Mucosa of stomach (tissue), 1 donor: ENCODE data around the gene RLN1.
"Not testable (repeated sequence)": the region's sequence is repeated elsewhere in the genome, so short reads cannot be mapped to it uniquely, and the experiment has no call there.

Experiments
- H3K27me3 ChIP-seq: one replicate; pipeline ENCODE4 v1.7.0; 2013; ENCODE audit warnings: mild to moderate bottlenecking, low read length; ENCODE audit not compliant: control insufficient read depth, insufficient read depth
- H3K36me3 ChIP-seq: one replicate; pipeline ENCODE4 v1.7.0; 2013; ENCODE audit warnings: low read length; ENCODE audit not compliant: control insufficient read depth, insufficient read depth
- H3K4me1 ChIP-seq: one replicate; pipeline ENCODE4 v1.7.0; 2013; ENCODE audit warnings: mild to moderate bottlenecking, low read length; ENCODE audit not compliant: control insufficient read depth, insufficient read depth
- H3K4me3 ChIP-seq: one replicate; pipeline ENCODE4 v1.7.0; 2013; ENCODE audit warnings: low read length
- H3K9ac ChIP-seq: one replicate; pipeline ENCODE4 v1.7.0; 2013; ENCODE audit warnings: mild to moderate bottlenecking, low read length, moderate library complexity
- H3K9me3 ChIP-seq: one replicate; pipeline ENCODE4 v1.7.0; 2013; ENCODE audit warnings: mild to moderate bottlenecking, low read length, moderate library complexity; ENCODE audit not compliant: control insufficient read depth
- donor health status: Pancreatic carcinoma.

The RLN1 gene

DNA sequence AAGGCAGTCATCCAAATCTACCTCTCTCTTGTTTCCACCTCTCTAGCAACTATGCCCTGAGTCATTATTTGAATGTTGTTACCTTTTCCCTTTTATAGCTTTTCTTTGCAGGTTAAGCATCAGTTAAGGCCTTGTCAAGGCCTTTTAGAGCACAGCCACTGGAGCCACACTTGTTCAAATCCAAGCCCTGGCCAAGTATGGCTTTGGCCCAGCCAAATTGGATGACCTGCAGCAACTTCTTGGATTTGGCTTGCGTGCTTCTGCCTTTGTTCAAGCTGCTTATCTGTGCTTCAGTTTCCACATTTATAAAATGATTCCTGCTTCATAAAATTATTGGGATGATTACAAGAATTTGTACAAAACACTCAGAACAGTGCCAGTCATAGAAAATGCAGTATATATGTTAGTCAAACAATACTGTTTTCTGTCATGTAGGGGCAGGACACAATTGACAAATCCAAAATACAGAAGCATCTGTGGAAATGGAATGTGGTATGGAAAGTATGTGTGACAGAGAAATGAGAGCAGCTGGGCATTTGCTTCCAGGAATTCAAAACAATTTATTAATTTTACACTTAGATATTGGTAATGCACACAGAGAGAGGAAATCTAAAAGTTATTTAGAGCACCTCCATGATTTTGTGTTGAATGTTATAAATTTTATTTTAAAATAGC, 17.9 kb upstream of the RLN1 start:
- no peak overlapping the region for H3K4me3 ChIP-seq
- H3K9me3 ChIP-seq, result no peaks in the 10 kb centered on the region
- no peaks in the 10 kb centered on the region for H3K4me1 ChIP-seq
- no peaks in the 10 kb centered on the region for H3K27me3 ChIP-seq
- H3K9ac ChIP-seq, result no peak overlapping the region
- H3K36me3 ChIP-seq, result no peaks in the 10 kb centered on the region

DNA sequence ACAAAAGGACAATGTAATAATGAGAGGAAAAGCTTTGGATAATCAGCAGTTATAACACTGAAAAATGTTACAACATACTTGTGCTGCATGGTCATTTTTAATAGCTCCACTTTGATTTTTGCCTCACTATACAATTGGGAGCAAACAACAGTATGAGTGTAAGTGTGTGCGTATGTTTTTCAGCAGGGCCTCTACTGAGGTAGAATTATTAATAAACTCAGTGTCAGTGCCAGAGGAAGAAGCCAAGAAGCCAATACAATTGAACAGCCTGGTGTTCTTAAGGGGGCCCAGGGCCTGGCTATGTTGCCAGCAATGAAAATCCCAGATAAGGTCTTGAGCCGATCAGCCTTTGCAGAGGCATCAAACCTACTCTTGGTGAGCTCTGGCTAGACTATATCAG, 16.1 kb upstream of the RLN1 start:
- no peak overlapping the region for H3K4me3 ChIP-seq
- no peak overlapping the region for H3K9ac ChIP-seq
- H3K4me1 ChIP-seq, result no peaks in the 10 kb centered on the region

DNA sequence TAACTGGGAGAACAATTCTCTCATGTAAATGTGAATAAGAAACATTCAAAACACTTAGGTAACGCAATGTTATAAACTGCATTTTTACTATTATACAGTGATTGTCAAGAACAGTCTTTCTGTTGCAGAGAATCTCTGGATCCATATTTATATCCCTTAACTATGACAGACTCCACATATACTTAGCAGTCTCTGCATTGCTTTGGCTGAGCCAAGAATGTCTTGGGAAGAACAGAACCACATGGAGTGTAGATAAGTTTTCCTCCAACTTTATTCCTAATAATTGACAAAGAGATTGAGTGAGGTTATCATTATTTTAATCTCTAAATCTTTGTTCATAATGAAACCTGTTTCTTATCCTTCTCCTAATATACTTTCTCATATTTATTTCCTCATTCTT, 15.6 kb upstream of the RLN1 start:
- Histone ChIP-seq H3K4me1 (no peaks in the 10 kb centered on the region), H3K9ac (no peak overlapping the region), H3K9me3 (no peaks in the 10 kb centered on the region), H3K4me3 (no peak overlapping the region), H3K27me3 (no peaks in the 10 kb centered on the region), H3K36me3 (no peaks in the 10 kb centered on the region)

More for the DNA sequence above, 16.1 kb upstream of the RLN1 start:
- H3K36me3 ChIP-seq, result no peaks in the 10 kb centered on the region
- H3K27me3 ChIP-seq, result no peaks in the 10 kb centered on the region
- H3K9me3 ChIP-seq, result no peaks in the 10 kb centered on the region

DNA sequence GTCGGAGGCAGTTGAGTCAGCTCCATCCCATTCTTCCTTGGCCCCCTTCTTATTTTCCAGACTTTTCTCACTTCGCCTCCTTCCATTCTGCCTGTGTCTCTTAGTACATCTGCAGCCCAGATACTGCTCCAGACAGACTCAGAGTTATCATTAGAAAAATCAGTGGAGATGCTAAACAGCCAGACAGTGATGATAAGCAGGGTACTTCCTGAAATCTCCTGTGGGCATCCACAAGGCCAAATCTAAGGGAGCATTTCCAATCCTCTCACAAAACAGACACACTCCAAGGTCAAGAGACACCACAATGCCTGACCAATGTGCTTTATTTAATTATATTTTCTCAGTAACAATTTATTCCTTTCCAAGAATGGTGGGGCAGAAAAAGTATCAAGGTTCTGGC, 14.5 kb upstream of the RLN1 start:
- Histone ChIP-seq H3K9me3 (no peaks in the 10 kb centered on the region), H3K4me3 (no peak overlapping the region), H3K4me1 (no peaks in the 10 kb centered on the region), H3K36me3 (no peaks in the 10 kb centered on the region), H3K27me3 (no peaks in the 10 kb centered on the region), H3K9ac (no peak overlapping the region)

DNA sequence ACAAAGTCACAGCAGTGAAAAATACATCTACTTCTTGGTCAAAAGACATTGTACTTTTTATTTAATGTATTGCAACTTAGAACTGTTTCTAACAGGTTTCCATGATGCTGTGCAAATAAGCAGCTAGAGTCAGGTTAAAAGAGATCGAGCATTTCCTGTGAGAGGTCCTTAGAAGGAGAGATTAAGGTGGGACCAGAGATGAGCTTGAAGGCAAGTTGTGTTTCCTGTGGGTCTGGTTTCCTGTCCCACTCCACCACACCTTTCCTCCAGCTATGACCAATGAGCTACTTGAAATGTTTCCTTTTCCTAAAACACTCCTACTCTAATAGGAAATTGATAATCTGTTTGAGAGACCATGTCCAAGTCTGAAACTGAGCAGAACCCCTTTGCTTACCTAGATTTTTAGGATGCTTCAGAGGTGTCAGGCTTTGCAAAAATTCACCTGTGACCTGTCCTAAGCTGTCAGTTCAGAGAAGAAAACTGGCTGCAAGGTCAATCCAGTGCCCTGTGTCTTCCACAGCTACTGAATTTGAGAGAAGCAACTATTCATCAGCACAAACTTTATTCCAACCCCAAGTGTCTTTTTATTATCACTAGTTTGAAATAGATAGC, 13.1 kb upstream of the RLN1 start:
- H3K27me3 ChIP-seq, result no peaks in the 10 kb centered on the region
- no peaks in the 10 kb centered on the region for H3K9me3 ChIP-seq
- H3K4me1 ChIP-seq, result no peaks in the 10 kb centered on the region
- no peak overlapping the region for H3K9ac ChIP-seq
- no peak overlapping the region for H3K4me3 ChIP-seq
- H3K36me3 ChIP-seq, result no peaks in the 10 kb centered on the region

DNA sequence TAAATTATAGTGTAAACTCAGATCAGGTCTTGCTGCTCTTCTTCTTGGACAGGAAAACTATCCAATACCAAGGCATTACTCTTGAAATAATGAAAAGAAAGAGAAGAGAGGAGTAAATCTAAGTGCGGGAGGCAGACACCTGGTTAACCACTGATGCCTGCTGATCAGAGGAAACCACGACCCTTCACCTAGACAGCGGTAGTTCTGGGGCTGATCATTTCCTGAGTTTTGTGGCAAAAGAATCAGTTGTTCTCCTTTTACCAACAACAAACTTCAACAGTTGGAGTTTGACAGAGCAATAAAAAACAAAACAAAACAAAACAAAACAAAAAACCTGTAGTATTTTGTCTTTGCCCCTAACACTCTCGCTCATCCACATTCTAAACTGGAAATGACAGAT, 3.0 kb downstream of the RLN1 start:
- Histone ChIP-seq H3K9me3 (no peaks in the 10 kb centered on the region), H3K4me1 (no peaks in the 10 kb centered on the region), H3K36me3 (no peaks in the 10 kb centered on the region), H3K4me3 (no peak overlapping the region), H3K27me3 (no peaks in the 10 kb centered on the region), H3K9ac (no peak overlapping the region)

DNA sequence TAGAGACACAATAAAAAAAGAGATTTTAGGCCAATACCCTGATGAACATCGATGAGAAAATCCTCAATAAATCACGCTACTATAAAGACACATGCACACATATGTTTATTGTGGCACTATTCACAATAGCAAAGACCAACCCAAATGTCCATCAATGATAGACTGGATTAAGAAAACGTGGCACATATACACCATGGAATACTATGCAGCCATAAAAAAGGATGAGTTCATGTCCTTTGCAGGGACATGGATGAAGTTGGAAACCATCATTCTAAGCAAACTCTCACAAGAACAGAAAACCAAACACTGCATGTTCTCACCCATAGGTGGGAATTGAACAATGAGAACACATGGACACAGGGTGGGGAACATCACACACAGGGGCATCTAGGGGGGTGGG, 8.4 kb downstream of the RLN1 start:
- not testable (repeated sequence) for H3K9ac ChIP-seq, H3K27me3 ChIP-seq, H3K4me1 ChIP-seq, H3K4me3 ChIP-seq, H3K36me3 ChIP-seq, H3K9me3 ChIP-seq

DNA sequence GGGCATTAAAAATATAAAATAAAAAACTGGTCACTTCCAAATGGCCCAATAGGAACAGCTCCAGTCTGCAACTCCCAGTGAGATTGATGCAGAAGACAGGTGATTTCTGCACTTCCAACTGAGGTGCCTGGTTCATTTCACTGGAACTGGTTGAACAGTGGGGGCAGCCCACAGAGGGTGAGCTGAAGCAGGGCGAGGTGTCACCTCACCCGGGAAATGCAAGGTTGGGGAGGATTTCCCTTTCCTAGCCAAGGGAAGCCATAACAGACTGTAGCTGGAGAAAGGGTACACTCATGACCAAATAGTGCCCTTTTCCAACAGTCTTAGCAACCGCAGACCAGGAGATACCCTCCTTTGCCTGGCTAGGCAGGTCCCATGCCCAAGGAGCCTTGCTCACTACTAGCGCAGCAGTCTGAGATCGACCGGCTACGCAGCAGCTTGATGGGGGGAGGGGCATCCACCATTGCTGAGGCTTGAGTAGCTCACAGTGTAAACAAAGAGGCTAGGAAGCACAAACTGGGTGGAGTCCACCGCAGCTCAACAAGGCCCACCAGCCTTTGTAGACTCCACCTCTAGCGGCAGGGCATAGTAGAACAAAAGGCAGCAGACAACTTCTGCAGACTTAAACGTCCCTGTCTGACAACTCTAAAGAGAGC, 12.7 kb downstream of the RLN1 start:
- no peaks in the 10 kb centered on the region for H3K9me3 ChIP-seq
- H3K36me3 ChIP-seq, result no peaks in the 10 kb centered on the region

DNA sequence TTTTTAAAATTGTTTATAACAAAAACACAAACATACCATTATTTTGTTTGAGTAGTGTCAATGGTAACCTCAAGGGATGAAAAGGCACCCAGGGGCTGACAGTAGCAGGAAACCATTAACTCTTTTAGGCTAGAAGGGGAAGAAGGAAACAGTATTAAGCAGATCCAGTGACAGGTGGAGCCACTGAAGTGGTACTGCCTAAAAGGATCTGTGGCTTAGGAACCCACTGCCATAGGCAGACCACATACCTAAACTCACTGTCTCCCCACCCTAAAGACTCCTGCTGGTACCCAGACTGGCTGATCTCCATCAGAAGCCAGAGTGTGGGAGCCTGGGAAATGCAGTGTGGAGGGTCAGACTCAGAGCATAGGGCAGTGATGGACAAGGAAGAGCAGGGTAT, 13.5 kb downstream of the RLN1 start:
- H3K4me3 ChIP-seq, result no peak overlapping the region
- H3K9ac ChIP-seq, result no peak overlapping the region
- H3K4me1 ChIP-seq, result peaks cover 9% of the 10 kb centered on the region
- H3K36me3 ChIP-seq, result no peaks in the 10 kb centered on the region
- no peaks in the 10 kb centered on the region for H3K27me3 ChIP-seq
- H3K9me3 ChIP-seq, result no peaks in the 10 kb centered on the region

More for the DNA sequence above, 12.7 kb downstream of the RLN1 start:
- Histone ChIP-seq H3K27me3 (no peaks in the 10 kb centered on the region), H3K9ac (no peak overlapping the region), H3K4me1 (peaks cover 9% of the 10 kb centered on the region), H3K4me3 (no peak overlapping the region)

DNA sequence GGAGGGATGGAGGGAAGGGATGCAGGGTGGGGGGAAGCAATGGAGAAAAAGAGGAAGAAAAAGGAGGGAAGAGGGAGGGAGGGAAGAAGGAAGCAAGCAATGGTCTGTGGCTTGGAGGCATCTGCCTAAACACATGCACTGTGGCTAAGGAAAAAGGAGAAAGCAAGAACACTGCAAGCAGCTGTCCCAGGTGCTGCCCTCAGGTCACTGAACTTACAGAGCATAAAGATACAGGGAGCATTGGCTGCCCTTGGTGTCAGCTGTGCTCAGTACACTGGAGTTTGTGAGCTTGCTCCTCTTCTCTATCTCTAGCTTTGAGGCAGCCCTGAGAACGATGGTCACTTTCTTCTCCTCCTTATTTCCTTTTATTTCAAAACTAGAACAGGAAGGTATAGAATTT, 18.1 kb downstream of the RLN1 start:
- not testable (repeated sequence) for H3K9me3 ChIP-seq, H3K4me1 ChIP-seq, H3K9ac ChIP-seq, H3K4me3 ChIP-seq, H3K27me3 ChIP-seq, H3K36me3 ChIP-seq

DNA sequence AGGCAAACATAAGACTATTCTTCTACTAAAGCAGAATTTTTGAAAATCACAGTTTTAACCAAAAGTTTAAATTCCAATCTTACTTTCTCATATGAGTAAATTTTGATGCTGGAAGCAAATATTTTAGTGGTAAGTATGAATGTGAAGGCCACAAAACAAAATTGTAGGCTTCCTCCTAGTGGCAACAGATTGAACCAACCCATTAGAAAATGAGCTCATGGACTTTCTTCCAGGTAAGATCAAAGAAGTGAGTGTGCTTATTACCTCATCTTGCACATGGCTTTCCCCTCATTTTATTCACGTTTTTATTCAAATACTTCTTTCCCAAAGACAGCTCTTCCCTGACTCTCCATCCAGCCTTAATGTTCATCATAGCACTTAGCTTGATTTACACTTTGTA, 18.6 kb downstream of the RLN1 start:
- no peak overlapping the region for H3K9ac ChIP-seq
- no peak overlapping the region for H3K4me3 ChIP-seq
- no peaks in the 10 kb centered on the region for H3K36me3 ChIP-seq
- no peaks in the 10 kb centered on the region for H3K4me1 ChIP-seq
- no peaks in the 10 kb centered on the region for H3K27me3 ChIP-seq
- H3K9me3 ChIP-seq, result no peaks in the 10 kb centered on the region

DNA sequence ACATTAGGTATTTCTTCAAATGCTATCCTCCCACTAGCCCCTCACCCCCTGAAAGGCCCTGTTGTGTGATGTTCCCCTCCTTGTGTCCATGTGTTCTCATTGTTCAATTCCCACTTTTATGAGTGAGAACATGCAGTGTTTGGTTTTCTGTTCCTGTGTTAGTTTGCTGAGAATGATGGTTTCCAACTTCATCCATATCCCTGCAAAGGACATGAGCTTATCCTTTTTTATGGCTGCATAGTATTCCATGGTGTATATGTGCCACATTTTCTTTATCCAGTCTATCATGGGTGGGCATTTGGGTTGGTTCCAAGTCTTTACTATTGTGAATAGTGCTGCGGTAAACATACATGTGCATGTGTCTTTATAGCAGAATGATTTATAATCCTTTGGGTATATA, 23.3 kb downstream of the RLN1 start:
- H3K9ac ChIP-seq, H3K9me3 ChIP-seq, H3K4me1 ChIP-seq, H3K4me3 ChIP-seq, H3K36me3 ChIP-seq, H3K27me3 ChIP-seq: not testable (repeated sequence)
